Stimulated activated CD8-positive, alpha-beta memory T cell treated with anti-CD3 and anti-CD28 coated beads, Interleukin-12 subunit alpha, Interleukin-12 subunit beta, amount 100 ng/mL, for 1 hour (primary cell): ENCODE measurements around the gene B4GALT2.

Source experiments
- DNase-seq: peaks from one replicate; pipeline ENCODE4 v3.0.0-alpha.2; 2020; ENCODE audit warnings: low read depth

B4GALT2 gene

DNA sequence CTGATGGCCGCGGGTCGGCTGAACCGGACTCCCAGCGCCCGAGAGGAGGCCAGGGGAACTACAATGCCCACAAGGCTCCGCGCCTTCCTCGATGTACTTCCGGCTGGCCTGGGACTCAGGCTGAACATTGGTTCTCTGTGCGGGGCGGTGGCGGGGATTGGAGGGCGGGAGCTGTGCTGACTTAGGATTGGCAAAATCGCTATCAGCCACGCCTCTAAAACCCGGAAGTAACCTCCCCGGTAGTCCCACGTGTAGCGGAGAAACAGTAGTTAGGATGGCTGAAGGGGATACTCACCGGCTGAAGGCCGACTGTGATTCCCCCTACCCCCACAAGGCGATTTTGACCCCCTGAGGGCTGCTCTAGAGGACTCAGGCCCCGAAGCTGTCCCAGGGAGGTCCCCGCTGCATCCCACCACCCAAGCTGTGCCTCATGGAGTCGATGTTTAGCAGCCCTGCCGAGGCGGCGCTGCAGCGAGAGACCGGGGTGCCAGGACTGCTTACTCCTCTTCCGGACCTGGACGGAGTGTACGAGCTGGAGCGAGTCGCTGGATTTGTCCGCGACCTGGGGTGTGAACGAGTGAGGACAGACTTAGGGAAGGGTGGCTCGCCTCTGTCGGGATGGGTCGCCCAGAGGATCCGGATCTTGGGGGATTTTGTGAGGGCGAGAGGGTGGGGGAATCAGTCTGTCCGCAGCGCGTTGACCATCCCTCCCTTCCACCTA is 9.1 kb upstream of the B4GALT2 start, which contains the start of gene DPH2:
Gene DPH2, plus strand, starts transcription at position 265 of the 721 bp plus-strand sequence. Its CDS starts 166 bp downstream, at position 431.
- DNase-seq: peak; percentile 93

DNA sequence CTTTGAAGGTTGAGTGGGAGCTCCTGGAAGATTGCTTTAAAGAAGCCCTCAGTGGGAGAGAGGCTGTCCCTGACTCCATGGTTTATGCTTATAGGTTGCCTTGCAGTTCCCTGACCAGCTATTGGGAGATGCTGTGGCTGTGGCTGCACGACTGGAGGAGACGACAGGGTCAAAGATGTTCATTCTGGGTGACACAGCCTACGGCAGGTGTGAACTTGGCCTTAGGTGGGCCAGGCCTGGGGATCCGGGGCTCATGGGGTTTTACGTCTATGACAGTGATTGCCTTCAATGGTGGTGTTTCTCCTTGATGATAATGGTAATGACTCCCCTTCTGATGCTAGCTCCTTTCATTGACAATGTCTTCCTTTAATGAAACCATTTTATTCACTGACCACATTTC is 8.5 kb upstream of the B4GALT2 start:
- no peak for DNase-seq

DNA sequence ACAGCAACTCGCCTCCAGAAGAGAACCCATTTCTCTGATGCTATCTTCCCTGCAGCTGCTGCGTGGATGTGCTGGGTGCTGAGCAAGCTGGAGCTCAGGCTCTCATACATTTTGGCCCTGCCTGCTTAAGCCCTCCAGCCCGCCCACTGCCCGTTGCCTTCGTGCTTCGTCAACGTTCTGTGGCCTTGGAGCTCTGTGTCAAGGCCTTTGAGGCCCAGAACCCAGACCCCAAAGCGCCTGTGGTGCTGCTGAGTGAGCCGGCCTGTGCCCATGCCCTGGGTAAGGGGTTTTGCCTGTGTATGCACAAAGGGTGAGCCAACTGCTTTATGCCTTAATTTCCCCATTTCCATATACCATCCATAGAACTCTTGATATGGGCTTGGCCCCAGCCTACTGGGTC is 8.1 kb upstream of the B4GALT2 start:
- no peak for DNase-seq

DNA sequence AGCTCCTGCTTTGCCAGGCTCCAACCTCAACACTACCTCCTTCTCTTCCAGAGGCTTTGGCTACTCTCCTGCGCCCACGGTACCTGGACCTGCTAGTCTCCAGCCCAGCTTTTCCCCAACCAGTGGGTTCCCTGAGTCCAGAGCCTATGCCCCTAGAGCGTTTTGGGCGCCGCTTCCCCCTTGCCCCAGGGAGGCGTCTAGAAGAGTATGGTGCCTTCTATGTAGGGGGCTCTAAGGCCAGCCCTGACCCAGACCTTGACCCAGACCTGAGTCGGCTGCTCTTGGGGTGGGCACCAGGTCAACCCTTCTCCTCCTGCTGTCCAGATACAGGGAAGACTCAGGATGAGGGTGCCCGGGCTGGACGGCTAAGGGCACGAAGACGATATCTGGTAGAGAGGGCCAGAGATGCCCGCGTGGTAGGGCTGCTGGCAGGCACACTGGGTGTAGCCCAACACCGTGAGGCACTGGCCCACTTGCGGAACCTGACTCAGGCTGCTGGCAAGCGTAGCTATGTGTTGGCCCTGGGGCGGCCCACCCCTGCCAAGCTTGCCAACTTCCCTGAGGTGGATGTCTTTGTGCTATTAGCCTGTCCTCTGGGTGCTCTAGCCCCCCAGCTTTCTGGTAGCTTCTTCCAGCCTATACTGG is 7.6 kb upstream of the B4GALT2 start:
- no peak for DNase-seq

DNA sequence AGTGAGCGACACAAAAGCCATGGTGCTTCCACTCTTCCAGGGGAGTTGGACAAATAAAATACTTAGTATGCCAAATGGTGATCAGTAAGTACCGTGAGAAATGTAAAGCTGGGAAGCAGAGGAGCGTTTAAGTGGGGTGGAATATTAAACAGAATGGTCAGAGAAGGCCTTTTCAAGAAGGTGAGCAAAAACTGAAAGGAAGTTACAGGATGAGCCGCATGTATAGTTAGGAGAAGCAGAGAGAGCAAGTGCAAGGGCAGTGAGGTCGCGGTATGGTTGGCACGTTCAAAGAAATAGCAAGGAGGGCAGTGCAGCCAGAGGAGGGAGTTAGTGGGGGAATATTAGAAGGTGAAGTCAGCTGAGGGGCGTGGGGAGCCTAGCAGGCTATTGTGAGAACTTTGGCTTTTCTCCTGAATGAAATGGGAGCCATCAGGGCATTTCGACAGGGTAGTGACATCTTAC is 5.0 kb upstream of the B4GALT2 start:
- no peak for DNase-seq

DNA sequence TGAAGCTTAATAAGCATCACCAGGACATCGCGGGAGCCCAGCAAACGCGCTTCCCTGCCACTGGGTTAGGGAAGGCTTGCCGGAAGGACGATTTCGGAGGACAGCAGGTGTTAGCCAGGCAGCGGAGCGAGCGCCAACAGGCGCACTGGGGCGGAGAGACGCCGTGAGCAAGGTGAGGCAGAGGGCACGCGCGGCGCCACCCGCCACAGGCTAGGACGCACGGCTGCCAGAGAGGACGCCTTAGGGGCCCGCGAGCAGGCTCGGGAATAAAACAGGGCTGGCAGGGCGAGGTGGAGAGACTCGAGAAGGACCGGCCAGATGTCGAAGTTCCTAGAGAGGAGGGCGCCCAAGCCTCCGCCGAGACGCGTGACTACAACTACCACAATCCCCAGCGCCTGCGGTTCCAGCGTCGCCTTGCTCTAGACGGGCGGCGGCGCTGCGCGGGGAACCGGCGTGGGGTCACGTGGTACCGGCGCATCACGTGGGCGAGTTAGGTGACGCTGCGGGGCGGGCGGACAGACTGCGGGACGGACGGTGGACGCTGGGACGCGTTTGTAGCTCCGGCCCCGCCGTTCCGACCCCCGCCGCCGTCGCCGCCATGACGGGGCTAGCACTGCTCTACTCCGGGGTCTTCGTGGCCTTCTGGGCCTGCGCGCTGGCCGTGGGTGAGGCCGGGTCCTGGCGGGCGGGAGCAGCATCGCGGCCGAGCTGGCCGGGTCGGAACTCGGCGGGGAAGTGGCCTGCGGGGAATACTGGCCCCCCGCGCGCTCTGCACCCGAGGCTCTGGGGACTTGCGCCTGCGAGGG is 4.4 kb upstream of the B4GALT2 start, which contains the start of gene ATP6V0B:
Gene ATP6V0B, plus strand, starts transcription at position 518 of the 806 bp plus-strand sequence. Its CDS starts 81 bp downstream, at position 599.
- peak; percentile 93 for DNase-seq

DNA sequence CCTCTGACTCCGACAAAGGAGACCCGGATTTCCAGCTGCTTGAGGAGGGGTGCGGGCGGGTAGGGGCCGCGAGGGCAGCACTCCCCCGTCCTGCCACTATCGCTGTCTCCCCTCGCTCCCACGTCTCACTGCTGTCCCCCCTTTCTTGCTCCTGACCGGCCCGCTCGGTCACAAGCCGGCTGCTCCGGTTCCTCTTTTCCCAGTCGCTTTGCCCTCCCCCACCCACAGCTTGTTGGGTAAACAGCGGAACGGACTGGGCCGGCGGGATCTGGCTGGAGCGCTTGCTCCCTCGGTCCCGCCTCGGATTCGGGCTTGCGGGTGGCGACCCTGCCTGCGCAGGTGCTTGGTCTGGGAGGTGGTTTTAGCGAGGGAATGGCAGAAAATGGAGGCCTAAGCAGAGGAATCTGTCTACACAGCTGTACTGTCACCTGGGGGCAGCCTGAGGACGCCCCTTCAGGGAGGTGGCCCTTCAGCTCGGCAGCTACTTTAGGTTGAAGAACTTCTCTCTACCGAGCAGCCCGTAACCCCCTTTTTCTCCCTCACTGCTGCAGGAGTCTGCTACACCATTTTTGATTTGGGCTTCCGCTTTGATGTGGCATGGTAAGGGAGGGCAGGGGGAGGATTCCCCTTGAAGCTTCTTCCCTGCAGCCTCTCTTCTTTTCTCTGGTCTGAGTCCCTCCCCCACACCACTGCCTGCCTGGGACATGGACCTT is 3.6 kb upstream of the B4GALT2 start:
- no peak for DNase-seq

DNA sequence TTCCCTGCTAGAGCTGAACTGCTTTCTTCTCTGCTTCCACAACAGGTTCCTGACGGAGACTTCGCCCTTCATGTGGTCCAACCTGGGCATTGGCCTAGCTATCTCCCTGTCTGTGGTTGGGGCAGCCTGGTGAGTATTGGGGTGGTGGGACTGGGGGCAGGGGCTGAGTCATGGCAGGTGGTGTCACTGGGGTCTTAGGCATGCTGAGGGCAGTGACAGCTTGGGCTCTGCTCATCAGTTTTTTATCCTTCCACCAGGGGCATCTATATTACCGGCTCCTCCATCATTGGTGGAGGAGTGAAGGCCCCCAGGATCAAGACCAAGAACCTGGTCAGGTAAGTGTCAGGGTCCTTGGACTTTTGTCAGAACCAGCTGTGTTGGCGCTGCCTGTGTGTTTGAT is 3.0 kb upstream of the B4GALT2 start:
- DNase-seq: no peak

DNA sequence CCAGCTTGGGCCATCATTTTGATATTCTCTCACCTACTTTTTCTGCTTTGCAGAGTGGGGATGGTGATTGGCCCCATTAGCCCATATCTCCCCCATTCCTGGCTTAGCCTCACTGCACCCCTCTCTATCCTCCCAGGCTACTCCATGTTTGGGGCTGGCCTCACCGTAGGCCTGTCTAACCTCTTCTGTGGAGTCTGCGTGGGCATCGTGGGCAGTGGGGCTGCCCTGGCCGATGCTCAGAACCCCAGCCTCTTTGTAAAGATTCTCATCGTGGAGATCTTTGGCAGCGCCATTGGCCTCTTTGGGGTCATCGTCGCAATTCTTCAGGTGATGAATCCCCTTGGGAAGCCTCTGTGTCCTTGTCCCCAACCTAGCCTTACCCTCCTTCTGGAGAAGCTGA is 2.1 kb upstream of the B4GALT2 start:
- no peak for DNase-seq

DNA sequence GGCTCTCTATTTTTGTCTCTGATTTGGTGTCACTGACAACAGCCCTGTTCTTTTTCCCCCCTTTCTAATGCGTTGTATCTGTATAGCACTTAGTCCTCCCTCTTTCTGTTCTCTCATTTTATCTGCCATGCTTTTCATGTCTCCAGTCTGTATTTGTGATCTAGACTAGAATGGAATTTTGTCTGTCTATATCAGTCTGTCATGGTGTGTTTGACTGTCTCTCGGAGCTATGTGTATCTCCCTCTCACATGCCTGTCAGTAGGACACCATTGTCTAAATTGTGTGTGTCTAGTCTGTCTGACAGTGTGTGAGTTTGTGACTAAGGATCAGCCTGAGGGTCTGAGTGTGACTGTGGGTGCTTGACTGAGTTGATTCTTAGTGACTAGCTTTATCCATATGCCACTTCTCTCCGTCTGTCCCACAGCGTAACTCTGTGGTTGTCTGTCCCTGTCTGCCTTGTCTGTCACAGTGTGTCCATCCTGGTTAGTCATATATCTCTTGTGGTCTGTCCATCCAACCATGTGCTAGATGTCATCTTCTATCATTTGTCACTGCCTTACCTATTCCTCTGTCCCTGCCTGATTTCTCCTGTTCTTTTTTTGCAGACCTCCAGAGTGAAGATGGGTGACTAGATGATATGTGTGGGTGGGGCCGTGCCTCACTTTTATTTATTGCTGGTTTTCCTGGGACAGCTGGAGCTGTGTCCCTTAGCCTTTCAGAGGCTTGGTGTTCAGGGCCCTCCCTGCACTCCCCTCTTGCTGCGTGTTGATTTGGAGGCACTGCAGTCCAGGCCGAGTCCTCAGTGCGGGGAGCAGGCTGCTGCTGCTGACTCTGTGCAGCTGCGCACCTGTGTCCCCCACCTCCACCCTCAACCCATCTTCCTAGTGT is 1.4 kb upstream of the B4GALT2 start:
- DNase-seq: no peak

DNA sequence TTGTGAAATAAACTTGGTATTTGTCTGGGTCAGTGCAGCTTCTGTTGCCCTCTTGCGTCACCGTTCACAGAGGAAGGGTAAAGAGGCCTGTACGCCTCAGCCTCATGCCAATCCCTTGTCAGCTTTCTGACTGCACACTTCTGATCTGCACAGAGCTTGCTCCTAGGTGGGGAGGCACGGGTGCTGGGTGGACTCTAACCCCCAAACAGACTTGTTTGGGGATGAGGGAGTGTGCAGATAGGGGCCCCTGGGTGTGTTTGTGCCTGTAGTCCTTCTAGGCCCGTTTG is 803 bp upstream of the B4GALT2 start:
- DNase-seq: no peak

DNA sequence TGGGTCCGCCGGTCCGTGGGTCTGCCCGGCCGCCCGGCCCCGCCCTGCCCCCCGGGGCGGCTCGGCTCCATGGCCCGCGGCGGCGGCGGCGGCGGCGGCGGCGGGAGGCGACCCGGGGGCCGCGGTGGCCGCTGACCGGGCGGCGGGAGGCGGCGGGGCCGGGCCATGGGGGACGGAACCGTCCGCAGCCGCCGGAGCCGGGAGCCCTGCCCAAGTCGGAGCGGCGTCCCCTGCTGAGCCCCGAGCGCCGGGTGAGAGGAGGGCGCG is 184 bp downstream of the B4GALT2 start:
- no peak for DNase-seq

DNA sequence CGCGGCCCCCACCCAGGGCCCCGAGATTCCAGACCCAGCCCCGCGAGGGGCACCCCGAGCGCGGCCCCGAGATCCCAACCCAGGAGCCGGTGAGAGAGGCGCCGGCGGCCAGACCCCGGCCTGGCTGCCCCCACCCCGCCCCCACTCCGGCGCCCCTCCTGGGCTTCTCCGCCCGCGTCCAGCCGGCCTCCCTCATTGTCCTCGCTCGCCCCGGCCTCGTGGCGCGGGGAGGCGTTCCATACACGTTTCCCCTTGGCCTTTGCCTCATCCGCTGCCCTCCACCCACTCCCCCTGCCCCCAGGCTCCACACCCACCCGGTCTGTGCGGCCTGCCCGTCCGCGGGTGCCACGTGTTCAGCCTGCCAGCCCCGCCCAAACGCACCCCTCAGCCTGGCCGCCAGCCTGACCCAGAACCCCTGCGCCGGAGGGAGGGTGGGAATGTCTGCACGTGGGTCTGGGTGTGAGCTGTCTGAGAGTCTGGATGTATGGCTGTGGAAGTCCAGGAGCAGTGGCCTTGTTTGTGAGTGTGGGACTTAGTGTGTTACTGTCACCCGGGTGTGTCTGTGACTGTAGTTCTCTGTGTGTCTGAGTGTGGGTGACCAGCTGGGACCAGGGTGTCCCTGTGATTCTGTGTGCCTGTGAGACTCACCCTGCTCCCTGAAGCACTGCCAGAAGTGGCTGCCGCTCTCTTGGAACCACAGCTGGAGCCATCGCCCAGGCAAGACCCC is 681 bp downstream of the B4GALT2 start:
- DNase-seq: no peak

DNA sequence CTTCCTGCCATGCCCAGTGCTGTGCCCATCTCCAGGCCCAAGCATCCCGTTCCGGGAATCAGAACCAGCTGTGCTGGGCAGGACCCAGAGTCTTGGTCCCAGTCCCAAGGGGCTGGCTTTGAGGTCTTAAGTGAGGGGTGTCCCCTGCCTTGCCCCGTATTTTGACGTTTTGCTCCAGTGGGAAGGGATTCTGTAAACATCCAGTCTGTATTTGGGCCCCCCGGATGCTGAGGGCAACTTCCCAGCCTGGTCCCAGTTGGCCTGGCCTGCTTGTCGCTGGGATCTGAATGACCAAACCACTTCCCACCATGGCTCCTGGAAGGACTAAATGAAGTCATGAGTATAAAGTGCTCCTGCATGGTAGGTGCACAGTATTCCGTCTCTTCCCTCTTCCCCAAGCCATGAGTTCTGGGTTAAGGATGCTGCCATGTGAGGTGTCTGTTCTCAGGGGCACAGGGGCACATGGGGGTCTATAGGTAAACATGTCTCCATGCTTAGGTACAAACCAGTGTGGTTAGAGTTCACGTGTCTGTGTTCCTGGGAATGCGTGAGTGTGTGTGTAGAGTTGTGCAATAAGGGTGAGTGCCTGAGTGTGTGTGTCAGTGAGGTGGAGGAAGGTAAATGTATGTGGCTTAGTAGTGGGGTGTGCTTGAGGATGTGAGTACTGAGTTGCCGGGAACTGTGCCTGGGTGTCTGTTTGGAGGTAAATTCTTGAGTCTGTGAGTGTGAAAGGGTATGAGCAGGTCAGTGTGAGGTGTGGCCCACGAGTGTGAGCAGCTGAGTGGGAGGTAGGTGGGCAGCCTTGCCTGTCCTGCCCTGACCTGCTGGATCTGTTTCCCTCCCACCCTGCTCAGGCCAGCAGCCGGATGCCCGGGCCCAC is 1.5 kb downstream of the B4GALT2 start:
- DNase-seq: no peak

DNA sequence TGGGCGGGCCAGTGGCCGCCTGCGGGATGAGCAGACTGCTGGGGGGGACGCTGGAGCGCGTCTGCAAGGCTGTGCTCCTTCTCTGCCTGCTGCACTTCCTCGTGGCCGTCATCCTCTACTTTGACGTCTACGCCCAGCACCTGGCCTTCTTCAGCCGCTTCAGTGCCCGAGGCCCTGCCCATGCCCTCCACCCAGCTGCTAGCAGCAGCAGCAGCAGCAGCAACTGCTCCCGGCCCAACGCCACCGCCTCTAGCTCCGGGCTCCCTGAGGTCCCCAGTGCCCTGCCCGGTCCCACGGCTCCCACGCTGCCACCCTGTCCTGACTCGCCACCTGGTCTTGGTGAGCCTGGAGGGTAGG is 2.1 kb downstream of the B4GALT2 start:
- DNase-seq: no peak

DNA sequence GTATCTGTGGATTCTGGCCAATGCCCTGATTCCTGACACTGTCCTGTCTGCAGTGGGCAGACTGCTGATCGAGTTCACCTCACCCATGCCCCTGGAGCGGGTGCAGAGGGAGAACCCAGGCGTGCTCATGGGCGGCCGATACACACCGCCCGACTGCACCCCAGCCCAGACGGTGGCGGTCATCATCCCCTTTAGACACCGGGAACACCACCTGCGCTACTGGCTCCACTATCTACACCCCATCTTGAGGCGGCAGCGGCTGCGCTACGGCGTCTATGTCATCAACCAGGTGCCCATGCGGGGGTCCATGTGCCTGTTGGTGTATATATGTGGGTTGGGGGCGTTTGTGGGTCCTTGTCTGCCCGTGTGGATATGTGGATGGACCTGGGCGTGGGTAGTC is 2.6 kb downstream of the B4GALT2 start:
- no peak for DNase-seq

DNA sequence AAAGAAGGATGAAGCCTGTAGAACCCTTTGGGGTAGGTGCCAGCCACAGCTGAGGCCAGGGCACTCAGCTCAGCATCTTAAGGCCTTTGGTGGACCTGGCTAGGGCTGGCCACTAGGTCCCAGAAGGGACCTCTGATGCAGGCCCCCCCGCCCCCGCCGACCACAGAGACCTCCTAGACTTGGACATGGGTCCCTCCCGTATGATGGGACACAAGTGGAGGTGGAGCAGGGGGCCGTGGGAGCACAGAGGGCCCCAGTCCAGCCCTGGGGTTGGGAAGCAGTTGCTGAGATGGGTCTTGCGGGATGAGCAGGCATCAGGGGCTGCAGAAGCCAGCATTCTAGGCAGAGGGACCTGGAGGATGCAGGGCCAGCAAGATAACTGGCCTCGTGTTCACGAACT is 3.2 kb downstream of the B4GALT2 start:
- DNase-seq: no peak

DNA sequence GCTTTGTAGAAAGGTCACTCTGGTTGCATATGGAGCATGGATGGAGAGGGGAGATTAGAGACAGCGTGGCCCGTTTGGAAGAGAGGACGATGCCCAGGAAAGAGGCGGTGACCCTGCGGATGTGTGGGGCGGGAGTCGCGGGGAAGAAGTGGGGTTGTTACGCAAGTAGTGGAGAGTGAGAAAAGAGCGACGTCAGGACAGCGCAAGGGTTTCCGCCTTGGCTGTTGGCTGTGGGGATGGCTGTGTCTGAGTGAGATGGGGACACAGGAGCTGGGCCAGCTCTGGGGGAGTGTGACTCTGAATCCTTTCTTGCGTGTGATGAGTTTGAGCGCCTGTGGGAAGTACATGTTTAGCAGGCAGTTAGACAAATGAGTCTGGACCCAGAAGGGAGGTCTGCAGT is 3.8 kb downstream of the B4GALT2 start:
- DNase-seq: no peak

DNA sequence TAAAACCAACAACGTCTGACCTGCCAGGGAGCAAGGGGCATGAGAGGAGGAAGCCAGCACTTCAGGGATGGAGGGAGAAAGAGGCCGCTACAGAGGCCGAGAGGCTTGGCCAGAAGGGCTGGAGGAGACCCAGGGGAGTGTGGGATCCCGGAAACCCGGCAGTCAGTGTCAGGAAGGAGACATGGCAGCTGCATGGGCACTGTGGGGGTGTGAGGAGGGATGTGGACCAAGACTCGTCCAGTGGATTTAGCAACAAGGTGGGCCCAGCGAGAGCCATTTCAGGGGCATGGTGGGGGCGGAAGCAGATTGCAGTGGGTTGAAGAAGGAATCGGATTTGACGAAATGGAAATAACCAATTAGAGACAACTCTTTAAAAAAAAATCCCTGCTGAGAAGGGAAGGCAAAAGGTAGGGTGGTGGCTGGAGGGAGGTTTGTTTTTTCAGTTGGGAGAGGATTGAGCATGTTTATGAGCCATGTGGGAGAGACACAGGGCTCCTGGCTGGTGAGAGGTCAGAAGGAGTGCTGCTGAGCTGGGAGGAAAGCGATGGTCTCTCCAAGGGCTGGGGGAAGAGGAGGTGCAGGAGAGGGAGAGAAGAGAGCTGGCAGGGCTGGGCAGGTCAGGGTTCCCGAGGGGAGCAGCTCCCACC is 4.4 kb downstream of the B4GALT2 start:
- DNase-seq: no peak

DNA sequence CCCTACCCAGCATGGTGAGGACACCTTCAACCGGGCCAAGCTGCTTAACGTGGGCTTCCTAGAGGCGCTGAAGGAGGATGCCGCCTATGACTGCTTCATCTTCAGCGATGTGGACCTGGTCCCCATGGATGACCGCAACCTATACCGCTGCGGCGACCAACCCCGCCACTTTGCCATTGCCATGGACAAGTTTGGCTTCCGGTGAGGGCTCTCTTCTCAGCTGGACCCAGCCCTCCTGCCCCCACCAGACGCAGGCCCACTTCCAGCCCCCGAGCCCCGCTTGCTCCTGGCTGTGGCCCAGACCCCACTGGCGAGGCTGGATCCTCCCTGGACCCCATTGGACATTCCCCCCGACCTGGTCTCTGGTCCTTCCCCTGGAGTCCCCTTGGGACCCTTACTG is 5.8 kb downstream of the B4GALT2 start:
- no peak for DNase-seq
